HG02571 (cell line): Measurements from ENCODE around the gene UFL1.

ENCODE experiments used
- ATAC-seq: cut with Tn5 transposase; IDR thresholded peaks from one replicate; pipeline ENCODE4 v1.9.1; 2021; ENCODE audit warnings: mild to moderate bottlenecking, moderate library complexity; ENCODE audit not compliant: unreplicated experiment

Gene UFL1

GRCh38 chr6:96570053-96570452 lies 48.4 kb downstream of the UFL1 start:
- ATAC-seq: no peak

DNA sequence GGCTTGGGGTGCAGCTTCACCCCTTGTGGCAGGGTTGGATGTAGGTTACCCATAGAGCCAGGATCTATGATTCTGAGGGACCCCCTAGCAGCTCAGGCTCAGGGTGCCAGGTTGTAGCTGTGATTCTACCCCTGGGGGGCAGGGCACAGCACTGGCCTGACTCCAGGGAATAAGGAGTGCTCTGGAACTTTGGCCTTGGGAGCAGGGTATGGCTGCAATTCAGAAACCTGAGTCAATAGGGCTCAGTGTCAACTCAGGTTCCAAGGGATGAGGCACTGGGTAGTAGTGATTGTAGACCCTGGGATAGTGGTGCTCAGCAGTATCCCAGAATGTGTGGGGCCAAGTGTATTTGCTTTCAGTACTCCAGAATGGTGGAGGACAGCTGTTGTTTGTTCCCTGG lies 49.9 kb downstream of the UFL1 start:
- ATAC-seq: no peak

DNA sequence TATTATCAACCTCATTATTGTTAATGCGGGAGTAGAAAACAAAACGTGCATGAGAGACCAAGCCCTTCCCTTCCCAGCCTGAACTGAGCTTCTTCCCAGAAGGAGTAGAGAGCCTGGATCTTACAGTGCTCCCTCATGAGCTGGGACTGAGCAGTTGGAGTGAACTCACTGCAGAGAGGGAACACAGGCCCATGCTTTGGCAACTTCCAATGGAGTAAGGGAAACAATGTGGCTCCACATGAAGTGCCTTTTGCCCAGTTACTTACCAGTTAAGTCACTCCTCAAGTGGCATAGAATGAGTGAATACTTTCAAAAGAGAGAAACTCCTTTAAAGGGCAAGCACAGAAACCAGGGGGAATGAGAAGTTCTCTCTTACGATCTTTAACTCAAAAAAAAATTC lies 53.8 kb downstream of the UFL1 start:
- no peak for ATAC-seq

DNA sequence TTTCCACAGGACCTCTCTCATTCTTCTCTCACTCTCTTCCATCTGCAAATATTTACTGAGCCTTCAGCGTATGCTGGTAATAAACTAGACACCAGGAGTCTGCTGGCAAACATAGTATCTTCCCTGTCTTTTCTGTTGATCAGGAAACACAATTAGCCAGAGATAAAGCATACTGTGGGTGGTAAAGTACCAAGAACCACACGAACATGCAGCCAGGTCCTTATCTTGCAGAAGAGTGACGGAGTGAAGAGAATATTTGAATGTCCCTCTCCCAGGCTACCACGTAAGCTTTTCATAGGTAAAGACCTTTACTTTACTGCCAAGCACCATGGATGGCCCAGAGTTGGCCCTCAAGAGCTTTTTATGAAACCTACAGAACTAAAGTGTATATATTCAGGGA lies 54.6 kb downstream of the UFL1 start:
- no peak for ATAC-seq

DNA sequence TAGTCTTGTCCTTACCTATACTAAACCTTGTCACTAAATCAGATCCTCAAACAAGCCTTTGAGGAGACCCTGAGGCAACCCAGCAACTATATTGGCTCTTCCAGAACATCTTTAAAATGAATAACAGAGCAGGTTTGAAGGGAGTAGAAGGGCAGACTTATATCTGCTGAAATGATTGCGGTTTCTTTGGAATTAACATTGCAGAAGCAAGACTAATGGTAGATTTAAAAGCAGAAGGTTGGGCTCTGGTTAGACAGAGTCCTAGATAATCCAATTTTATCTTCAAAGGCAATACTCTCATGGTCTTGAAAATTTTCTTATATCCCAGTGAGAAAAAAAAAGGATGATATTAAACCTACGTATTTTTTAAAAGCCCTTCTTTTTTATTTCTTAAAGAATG lies 60.4 kb downstream of the UFL1 start:
- ATAC-seq: no peak

DNA sequence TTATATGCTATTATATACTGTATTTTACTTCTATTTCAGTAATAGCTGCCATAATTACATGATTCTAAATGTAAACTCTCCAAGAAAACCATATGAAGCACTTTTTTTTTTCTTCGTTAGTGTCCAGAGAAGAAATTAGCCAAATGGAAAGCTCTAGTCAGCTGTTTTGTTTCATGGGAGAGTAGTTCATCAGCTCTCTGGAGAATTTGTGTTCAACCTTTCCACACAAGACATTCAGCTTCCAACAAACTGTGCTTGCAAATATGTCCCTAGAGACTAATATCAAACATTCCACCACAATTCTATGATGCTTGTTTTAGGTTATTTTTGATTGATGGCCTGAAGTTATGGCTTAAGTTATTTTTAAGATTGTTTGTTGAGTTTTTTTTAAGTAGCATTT lies 60.8 kb downstream of the UFL1 start:
- no peak for ATAC-seq

DNA sequence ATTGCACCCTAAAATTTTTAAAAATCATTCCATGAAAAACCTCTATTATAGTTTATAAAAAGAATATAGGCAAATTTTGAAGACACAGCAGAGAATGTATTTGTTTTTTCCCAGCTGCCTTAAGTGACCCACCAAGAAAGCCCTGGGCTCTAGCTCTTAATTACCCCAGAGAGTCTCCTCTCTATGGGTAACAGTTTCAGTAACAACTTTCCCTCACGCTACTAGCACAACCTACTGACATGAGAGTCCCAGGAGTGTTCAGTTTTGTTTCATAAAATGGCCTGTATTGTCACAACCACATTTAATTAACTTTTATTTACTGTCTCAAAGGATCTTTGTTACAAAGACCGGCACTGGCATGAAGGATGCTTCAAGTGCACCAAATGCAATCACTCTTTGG lies 82.8 kb downstream of the UFL1 start:
- ATAC-seq: no peak
